ENCODE measurements around the gene ADCY7. TPM values are rescaled to one million over a fixed set of nuclear protein-coding genes. Genes with fewer than 3 reads are reported as not detected.
A peak's percentile ranks its signal among the peaks of the same experiment; 100 is the strongest.

Gene ADCY7
- total RNA-seq, 6 experiments from 2014 or later, result 32.7 to 48.1 (median 41.9) TPM

GRCh38 chr16:50292566-50292948 is 26.2 kb downstream of the ADCY7 start:
- Mint-ChIP-seq H3K27me3 (ENCODE audit: insufficient read depth) (no peaks in the 10 kb centered on the region; the same call in 1 of the 2 replicates), H3K4me3 (no peak overlapping the region), H3K27ac (no peak overlapping the region), H3K36me3 (ENCODE audit: low read depth) (peaks cover 16% of the 10 kb centered on the region), H3K4me1 (ENCODE audit: low read depth) (no peaks in the 10 kb centered on the region), H3K9me3 (no peaks in the 10 kb centered on the region)
- DNase-seq, result no peak
- no peak for TF ChIP-seq CTCF (IDR thresholded peaks at IDR 0.05)

DNA sequence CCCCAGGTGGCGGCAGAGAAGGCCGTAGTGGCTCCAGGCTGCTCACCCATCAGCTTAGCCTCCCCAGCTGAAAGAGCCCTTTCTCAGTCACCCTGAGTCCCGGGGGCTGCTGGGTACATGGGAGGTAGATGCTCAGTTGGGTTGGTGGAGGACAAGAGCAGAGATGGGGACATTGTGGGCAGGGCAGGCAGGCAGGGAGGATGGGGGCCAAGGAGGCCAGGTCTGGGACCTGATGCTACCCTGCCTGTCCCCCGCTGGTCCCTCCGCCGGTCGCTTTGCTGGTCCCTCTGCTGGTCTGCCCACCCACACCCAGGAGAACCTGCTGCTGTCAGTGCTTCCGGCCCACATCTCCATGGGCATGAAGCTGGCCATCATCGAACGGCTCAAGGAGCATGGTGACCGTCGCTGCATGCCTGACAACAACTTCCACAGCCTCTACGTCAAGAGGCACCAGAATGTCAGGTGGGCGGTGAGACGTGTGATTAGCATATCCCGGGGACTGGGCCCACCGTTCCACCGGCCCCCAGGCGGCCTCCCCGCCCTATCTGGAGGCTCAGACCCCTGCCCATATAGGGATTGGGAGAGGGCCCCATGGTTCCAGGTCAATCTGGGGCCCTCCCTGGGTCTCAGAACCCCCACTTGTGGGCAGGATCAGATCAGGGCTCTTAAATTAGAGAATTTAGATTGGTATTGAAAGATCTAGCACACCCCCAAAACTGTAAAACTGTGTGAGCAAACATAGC is 26.9 kb downstream of the ADCY7 start:
- no peak for DNase-seq
- Mint-ChIP-seq H3K27ac (no peak overlapping the region), H3K27me3 (ENCODE audit: insufficient read depth) (no peaks in the 10 kb centered on the region; the same call in 1 of the 2 replicates), H3K36me3 (ENCODE audit: low read depth) (peaks cover 14% of the 10 kb centered on the region), H3K9me3 (no peaks in the 10 kb centered on the region), H3K4me3 (no peak overlapping the region), H3K4me1 (ENCODE audit: low read depth) (no peaks in the 10 kb centered on the region)
- TF ChIP-seq CTCF (IDR thresholded peaks at IDR 0.05), result no peak

DNA sequence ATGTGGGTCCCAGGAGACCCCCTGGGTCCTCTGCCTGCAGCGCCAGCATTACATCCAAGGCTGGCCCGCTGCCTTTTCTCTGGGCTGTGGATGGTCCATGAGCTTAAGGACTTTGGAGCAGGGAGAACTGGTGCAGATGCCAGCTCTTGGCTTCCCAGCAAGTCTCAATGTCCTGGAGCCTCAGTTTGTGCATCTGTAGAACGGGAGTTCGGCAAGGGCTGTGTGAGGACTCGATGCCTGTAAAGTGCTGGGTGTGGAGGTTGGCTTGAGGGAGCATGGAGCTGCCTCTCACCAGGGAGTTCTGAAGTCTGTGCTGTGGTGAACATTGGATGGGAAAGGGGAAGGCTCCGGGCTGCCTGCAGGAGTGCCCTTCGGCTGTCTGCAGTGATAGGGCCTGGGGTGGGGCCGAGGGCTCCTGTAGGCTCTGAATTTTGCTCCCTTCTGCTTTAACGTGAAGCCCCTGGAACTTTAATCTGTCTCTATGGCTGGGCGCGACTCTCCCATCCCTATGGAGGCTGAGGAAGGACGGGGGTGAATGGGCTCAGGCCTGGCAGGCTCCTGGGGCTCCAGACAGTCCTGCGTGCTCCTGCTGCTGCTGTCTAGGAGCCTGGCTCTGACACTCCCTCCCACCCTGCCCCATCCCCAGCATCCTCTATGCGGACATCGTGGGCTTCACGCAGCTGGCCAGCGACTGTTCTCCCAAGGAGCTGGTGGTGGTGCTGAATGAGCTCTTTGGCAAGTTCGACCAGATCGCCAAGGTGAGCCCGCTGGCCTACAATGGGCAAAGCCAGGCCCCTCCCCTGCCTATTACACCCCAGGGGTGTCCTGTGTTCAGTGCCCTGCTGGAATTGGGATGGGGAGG is 27.9 kb downstream of the ADCY7 start:
- H3K27ac Mint-ChIP-seq, result no peak overlapping the region
- H3K36me3 Mint-ChIP-seq (ENCODE audit: low read depth), result peaks cover 6% of the 10 kb centered on the region; the same call in 1 of the 2 replicates
- no peaks in the 10 kb centered on the region; the same call in 1 of the 2 replicates for H3K27me3 Mint-ChIP-seq (ENCODE audit: insufficient read depth)
- TF ChIP-seq CTCF (IDR thresholded peaks at IDR 0.05), result no peak
- H3K9me3 Mint-ChIP-seq, result no peaks in the 10 kb centered on the region
- no peaks in the 10 kb centered on the region for H3K4me1 Mint-ChIP-seq (ENCODE audit: low read depth)
- no peak for DNase-seq
- H3K4me3 Mint-ChIP-seq, result no peak overlapping the region

DNA sequence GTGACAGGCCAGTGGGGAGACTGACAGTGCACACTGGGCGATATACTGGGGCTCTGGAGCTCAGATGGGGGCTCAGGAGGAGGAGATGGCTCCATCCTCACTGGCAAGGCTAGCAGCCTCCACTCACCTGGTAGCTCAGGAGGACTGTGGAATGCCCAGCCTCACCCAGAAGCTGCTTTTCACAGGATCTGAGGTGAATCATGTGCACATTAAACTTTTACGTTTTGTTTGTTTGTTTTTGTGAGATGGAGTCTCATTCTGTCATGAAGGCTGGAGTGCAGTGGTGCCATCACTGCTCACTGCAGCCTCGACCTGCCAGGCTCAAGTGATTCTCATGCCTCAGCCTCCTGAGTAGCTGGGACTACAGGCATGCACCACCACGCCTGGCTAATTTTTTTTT is 28.6 kb downstream of the ADCY7 start:
- no peak for DNase-seq
- no peak for TF ChIP-seq CTCF (IDR thresholded peaks at IDR 0.05)
- no peaks in the 10 kb centered on the region; the same call in 1 of the 2 replicates for H3K27me3 Mint-ChIP-seq (ENCODE audit: insufficient read depth)
- H3K36me3 Mint-ChIP-seq (ENCODE audit: low read depth), result peaks cover 6% of the 10 kb centered on the region; the same call in 1 of the 2 replicates
- no peaks in the 10 kb centered on the region for H3K4me1 Mint-ChIP-seq (ENCODE audit: low read depth)
- no peak overlapping the region for H3K4me3 Mint-ChIP-seq
- no peak overlapping the region for H3K27ac Mint-ChIP-seq
- no peaks in the 10 kb centered on the region for H3K9me3 Mint-ChIP-seq

DNA sequence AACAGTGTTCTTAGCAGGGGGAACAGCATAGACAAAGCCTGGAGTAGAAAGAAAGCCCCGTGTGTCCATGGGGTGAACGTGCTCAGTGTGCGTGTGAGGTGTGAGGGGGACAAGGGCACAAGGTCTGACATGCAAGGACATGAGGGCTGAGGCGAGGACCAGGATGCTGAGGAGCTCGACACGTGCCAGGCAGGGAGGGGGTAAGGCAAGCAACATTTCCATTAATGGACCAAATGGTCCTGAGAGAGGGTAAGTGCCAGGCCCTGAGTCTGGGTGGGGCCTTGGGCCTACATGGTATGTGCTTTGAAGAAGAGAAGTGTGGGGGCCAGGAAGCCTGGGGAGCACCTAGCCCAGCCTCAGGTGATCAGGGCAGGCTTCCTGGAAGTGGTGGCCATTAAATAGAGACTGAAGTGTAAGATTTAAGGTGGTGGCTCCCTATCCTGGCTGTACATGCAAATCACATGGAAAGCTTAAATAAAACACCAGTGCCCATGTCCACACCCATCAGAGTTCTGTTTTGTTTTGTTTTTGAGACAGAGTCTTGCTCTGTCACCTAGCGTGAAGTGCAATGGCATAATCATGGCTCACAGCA is 29.3 kb downstream of the ADCY7 start:
- Mint-ChIP-seq H3K9me3 (no peaks in the 10 kb centered on the region), H3K4me1 (ENCODE audit: low read depth) (no peaks in the 10 kb centered on the region)

More for the DNA sequence above, 29.3 kb downstream of the ADCY7 start:
- Mint-ChIP-seq H3K4me3 (no peak overlapping the region), H3K27ac (peak overlapping the region; percentile 20; the same call in 1 of the 2 replicates), H3K36me3 (ENCODE audit: low read depth) (peaks cover 6% of the 10 kb centered on the region; the same call in 1 of the 2 replicates), H3K27me3 (ENCODE audit: insufficient read depth) (no peaks in the 10 kb centered on the region; the same call in 1 of the 2 replicates)
- no peak for DNase-seq
- no peak for TF ChIP-seq CTCF (IDR thresholded peaks at IDR 0.05)

All from HFFc6 (cell line).